PC-9 (cell line): ENCODE results near the gene GPX3.

Experiments used
- CTCF ChIP-seq: fragments of 200-600 bp; sonication (generic); conservative IDR thresholded peaks from 2 replicates; pipeline ENCODE4 v1.6.1; 2017; ENCODE audit warnings: mixed run types, antibody characterized with exemption, mild to moderate bottlenecking, moderate library complexity
- EZH2 ChIP-seq: fragments of 200-600 bp; sonication (generic); IDR thresholded peaks from 2 replicates; pipeline ENCODE4 v1.8.0; 2017; ENCODE audit warnings: antibody characterized with exemption, low read depth

GRCh38 chr5:151053796-151054462, 33.5 kb downstream of the GPX3 start:
- TF ChIP-seq CTCF = no peak
- no peak for TF ChIP-seq EZH2
